Activated CD8-positive, alpha-beta memory T cell treated with anti-CD3 and anti-CD28 coated beads for 4 hours (primary cell): Measurements from ENCODE around the gene LNX1.

Source experiments
- DNase-seq, 2 donors: peaks; one replicate each; pipeline ENCODE4 v3.0.0-alpha.2; 2020; ENCODE audit warnings: low read depth in 2 of 2

The LNX1 gene

GRCh38 chr4:53591372-53591892, at the start of gene LNX1:
TSS of gene LNX1 (minus strand) at chr4:53591486. CDS start at chr4:53574002, 17,484 bp downstream.
- DNase-seq, result no peak

- DNase-seq, result no peak
These were observed 49.5 kb upstream of the LNX1 start for GRCh38 chr4:53640576-53641453.

- DNase-seq, result no peak
These were observed 47.6 kb upstream of the LNX1 start for GRCh38 chr4:53638919-53639318.

- no peak for DNase-seq
These were observed 46.1 kb upstream of the LNX1 start for GRCh38 chr4:53637348-53637747.

GRCh38 chr4:53635697-53636483, 44.6 kb upstream of the LNX1 start:
- no peak for DNase-seq

GRCh38 chr4:53633608-53634007, 42.3 kb upstream of the LNX1 start:
- DNase-seq, result no peak

DNA sequence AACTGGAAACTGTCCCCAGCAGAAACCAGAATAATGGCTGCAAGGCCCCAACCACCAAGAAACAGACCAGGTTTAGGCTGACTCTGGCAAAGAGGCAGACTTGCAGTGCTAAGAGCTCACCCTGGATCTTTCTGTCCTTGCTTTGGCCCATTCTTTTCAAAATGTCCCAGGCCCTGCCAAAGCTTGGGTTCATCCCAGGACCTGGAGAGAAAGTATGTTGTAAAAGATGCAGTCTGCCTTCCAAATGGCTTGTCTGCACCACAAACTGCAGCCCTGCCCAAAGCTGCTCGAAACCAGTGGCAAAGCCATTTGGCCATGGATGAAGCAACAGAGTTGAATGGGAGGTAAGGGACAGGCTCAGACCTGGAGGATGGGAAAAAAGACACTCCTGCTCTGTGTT, 38.0 kb upstream of the LNX1 start:
- DNase-seq, result no peak

GRCh38 chr4:53626491-53626890, 35.2 kb upstream of the LNX1 start:
- no peak for DNase-seq

DNA sequence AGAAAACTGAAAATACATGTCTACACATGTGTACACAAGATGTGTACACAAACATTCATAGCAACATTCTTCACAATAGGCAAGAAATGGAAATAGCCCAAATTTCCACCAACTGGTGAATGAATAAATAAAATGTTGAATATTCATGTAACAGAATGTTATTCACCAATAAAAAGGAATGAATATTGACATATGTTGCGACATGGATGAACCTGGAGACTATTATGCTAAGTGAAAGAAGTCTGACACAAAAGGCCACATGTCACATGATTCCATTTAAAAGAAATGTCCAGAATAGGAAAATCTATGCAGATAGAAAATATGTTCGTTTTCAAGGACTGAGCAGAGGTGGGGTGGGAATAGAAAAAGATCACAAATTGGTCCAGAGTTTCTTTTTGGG, 34.6 kb upstream of the LNX1 start:
- no peak for DNase-seq

DNA sequence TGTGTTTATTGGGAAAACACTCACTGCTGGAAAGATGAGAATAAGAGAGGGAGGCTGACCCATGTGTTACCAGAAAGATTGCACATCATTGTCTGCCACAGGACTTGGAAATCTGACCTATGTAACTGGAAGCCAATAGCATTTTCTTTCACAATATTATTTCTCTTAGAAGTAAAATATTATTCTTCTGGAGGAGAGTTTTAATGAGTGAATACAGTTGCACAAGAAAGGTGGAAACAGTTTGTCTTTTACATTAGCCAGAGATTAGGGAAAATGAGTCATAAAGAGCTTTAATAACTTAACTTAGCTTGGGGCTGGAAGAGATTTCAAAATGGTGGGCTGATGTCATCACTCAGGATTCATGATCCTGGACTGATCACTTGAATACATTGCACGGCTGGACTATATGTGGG, 31.5 kb upstream of the LNX1 start:
- DNase-seq, result no peak

- no peak for DNase-seq
These were observed 29.7 kb upstream of the LNX1 start for GRCh38 chr4:53620956-53621355.

GRCh38 chr4:53619431-53619830, 28.1 kb upstream of the LNX1 start:
- DNase-seq, result no peak

GRCh38 chr4:53618321-53618720, 27.0 kb upstream of the LNX1 start:
- no peak for DNase-seq

DNA sequence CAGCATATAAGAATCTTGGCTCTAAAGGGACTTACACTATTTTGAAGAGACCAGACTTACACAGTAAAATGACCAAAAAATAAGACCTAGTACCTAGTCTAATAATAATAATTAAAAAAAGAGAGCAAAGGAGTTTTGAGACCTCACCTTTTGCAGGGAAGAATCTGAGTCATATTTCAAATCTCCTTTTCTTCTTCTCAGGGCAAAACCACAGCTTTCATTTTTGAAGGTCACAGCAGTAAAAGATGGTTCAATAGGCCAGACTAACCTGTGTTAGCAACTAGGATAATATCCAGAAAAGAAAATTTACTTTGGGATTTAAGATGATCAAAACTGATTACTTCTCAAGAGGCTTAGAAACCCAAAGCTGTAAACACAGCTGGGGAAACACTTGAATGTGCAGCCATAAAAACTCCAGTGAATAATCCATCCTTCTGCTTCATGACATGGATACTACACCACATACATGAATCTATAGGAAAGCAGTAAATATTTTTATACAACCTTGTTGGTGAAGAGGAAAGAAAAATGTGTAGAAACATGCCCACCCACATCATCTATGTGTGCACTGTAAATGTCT, 25.9 kb upstream of the LNX1 start:
- DNase-seq, result no peak

- DNase-seq, result no peak
These were observed 24.9 kb upstream of the LNX1 start for GRCh38 chr4:53616219-53616618.

DNA sequence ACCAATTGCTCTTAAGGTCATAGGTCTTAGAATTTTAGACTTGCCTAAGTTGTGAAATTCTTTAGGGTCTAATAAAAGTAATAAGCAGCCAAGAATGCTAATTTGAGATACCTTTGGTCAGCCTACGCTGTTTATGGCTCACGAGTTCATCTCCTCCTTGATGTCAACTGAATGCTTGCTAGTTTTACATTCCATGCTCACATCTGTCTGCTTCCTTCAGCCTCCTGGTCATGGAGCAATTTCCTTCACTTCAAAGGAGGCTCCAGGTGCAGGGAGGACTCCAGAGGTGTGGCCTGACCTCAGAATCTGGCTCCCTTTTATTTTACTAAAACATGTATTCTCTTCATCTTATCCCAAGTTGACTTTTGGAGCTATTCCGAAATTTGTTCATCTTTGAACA, 23.3 kb upstream of the LNX1 start:
- DNase-seq, result no peak

DNA sequence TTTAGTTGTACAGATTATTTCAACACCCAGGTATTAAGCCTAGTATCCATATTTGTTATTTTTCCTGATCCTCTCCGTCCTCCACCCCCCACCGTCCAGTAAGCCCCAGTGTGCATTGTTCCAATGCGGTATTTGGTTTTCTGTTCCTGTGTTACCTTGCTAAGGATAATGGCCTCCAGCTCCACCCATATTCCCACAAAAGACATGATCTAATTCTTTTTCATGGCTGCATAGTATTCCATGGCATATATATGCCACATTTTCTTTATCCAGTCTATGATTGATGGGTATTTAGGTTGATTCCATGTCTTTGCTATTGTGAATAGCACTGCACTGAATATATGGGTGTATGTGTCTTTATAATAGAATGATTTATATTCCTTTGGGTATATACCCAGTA, 22.1 kb upstream of the LNX1 start:
- DNase-seq, result no peak

- no peak for DNase-seq
These were observed 17.4 kb upstream of the LNX1 start for GRCh38 chr4:53608649-53609048.

GRCh38 chr4:53608242-53608641, 17.0 kb upstream of the LNX1 start:
- no peak for DNase-seq

DNA sequence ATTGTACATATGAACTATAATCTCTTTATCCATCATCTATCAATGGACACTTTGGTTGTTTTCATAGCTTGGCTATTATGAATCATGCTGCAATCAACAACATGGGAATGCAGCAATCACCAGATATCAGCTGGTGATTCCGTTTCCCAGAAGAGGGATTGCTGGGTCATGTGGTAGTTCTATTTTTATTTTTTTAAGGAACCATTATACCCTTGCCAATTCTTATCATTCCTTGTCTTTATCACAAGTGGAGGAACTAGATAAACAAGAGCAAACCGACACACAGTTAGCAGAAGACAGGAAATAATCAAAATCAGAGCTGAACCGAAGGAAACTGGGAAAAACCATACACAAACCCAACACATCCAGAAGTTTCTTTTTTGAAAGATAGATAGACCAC, 14.5 kb upstream of the LNX1 start:
- no peak for DNase-seq

DNA sequence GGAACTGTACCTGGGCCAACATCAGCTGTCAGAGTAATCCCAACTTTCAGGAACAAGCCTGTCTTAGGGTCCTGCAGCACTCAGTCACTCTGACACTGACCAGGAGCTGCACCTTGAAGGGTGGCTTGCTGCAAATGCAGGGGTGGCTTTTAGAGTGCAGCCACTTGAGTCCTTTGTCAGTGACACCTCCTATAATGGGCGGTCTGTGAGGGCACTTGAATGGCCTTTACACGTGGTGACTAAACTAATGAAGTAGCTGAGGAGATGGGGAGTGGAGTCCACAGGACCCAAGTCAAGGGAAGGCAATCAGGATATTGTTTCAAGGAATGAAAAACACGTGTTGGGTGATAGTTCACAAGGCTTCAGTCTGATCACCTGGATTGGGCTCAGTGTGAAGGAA, 11.1 kb upstream of the LNX1 start:
- no peak for DNase-seq

- DNase-seq, result no peak
These were observed 10.0 kb upstream of the LNX1 start for GRCh38 chr4:53601251-53601764.
